AG04449 (cell line): ENCODE data around the gene BRIX1.

Experiments used
- CTCF ChIA-PET: fragments of 350-600 bp; formaldehyde crosslinking; extraction: SDS; loops from one replicate; lab custom pipeline; 2021; ENCODE audit warnings: antibody characterized with exemption; lab: Yijun Ruan, JAX
- POLR2A ChIA-PET: fragments of 400-600, 350-600 bp; formaldehyde crosslinking; extraction: SDS; loops from one replicate; lab custom pipeline; 2020; ENCODE audit warnings: antibody characterized with exemption, inconsistent platforms; lab: Yijun Ruan, JAX
- DNase-seq: peaks from one replicate; pipeline ENCODE4 v3.0.0-alpha.2; 2010; ENCODE audit warnings: low read depth, low spot score
- H3K4me3 ChIP-seq: 2 replicates; pipeline ENCODE4 v1.5.1; 2011; ENCODE audit warnings: low read depth, mild to moderate bottlenecking, control low read depth, low read length
- TF ChIP-seq, protein P1 (sequence below): IDR thresholded peaks from one replicate; pipeline ENCODE4 v1.5.1; 2011; ENCODE audit warnings: mild to moderate bottlenecking, moderate library complexity, low read length, control low read depth, inconsistent platforms; ENCODE audit not compliant: insufficient read depth; ENCODE audit errors: missing control alignments

BRIX1 gene

DNA sequence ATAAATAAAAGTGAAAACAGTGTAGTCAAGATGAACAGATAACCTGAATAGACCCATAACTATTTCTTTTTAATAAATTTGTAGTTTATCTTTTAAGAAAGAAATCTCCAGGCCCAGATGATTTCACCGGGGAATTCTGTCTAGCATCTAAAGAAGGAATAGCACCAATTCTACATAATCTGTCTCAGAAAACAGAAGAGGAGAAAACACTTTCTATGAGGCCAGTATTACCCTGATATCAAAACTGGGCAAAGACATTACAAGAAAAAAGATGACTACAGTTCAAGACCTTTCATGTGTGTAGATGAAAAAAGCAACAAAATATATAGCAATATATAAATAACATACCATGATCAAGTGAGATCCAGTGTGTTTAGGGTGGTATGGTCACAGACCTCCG is 45.1 kb upstream of the BRIX1 start:
- POLR2A ChIA-PET: no interaction called here
- no peak overlapping the region for H3K4me3 ChIP-seq
- no peak for DNase-seq
- CTCF ChIA-PET: interaction anchor here (0.7 kb wide), 1 partner anchor 9 kb away, joined by 3 read pairs; no protein-coding TSS in a partner anchor
- TF ChIP-seq, protein P1, sequence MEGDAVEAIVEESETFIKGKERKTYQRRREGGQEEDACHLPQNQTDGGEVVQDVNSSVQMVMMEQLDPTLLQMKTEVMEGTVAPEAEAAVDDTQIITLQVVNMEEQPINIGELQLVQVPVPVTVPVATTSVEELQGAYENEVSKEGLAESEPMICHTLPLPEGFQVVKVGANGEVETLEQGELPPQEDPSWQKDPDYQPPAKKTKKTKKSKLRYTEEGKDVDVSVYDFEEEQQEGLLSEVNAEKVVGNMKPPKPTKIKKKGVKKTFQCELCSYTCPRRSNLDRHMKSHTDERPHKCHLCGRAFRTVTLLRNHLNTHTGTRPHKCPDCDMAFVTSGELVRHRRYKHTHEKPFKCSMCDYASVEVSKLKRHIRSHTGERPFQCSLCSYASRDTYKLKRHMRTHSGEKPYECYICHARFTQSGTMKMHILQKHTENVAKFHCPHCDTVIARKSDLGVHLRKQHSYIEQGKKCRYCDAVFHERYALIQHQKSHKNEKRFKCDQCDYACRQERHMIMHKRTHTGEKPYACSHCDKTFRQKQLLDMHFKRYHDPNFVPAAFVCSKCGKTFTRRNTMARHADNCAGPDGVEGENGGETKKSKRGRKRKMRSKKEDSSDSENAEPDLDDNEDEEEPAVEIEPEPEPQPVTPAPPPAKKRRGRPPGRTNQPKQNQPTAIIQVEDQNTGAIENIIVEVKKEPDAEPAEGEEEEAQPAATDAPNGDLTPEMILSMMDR: no peak

DNA sequence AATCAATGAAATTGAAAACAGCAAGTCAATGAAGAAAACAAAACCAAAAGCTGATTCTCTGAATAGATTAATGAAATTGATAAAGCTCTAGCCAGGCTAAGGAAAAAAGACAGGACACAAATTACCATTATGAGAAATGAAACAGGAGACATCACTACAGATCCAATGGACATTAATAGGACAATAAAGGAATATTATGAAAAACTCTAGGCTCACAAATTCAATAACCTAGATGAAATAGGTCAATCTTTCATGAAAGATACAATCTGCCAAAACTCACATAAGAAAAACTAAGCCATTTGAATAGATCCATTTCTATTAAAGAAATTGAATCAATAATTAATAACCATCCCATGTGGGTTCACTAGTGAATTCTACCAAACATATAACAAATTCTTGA is 39.2 kb upstream of the BRIX1 start:
- TF ChIP-seq, protein P1: no peak
- ChIA-PET POLR2A (no interaction called here), CTCF (no interaction called here)
- DNase-seq: no peak
- H3K4me3 ChIP-seq: no peak overlapping the region

DNA sequence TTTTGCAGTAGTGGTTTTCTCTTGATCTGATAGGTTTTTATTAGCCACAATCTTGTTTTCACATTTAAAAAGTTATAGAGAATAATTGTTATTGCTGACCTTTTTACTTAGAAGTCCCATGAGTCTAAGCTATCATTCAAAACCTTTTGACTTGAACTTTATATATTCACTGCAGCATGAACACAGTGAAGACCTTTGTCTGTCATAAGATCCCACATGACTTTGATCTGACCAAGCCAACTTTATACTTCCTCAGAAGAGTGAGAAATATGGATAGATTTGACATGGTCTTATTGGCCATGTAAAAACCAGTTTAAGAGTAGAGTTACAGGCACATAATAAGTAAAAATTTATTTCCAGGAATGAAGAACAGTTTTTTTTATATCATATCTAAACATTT is 34.3 kb upstream of the BRIX1 start:
- TF ChIP-seq, protein P1: no peak
- ChIA-PET CTCF (no interaction called here), POLR2A (no interaction called here)
- no peak overlapping the region for H3K4me3 ChIP-seq
- no peak for DNase-seq

DNA sequence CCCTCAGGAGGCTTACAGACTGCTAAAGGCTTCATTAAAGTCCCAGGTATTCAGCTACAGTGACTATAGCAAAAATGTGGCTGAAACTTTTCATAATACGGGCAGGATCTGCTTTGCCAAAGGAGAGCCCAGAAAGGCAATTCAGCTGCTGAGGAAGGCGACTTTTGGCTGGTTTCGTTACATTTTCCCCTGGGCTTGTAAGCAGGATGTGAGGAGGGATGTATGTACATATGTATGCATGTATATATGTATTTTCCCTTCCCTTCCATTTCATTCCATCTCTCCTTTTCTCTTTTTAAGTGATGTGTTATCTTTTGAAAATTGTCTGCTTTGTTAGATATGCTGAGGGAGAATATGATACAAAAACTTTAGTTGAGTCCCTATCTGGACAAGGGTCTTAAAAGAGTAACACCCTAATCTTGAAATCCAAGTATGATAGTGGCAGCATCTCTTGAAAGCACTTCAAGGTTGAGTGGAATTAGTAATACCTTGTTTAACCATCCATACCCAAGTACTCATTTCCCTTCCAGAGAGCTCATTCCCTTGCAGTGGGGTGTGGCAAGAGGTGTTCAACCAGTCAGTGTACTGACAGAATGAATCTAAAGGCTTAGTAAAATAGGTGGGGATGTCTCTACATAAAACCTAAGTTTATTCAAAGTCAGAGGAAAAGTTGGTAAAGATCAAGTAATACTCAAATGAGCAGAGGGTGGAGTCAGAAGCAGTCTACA is 29.0 kb upstream of the BRIX1 start:
- CTCF ChIA-PET: interaction anchor here (0.6 to 1.4 kb wide), 5 partner anchors 11 to 412 kb away, joined by 3 to 5 read pairs (median 3); no protein-coding TSS in a partner anchor
- TF ChIP-seq, protein P1: no peak
- no peak overlapping the region for H3K4me3 ChIP-seq
- DNase-seq: no peak
- POLR2A ChIA-PET: interaction anchor here (0.6 kb wide), 1 partner anchor 881 kb away, joined by 4 read pairs; no protein-coding TSS in a partner anchor

DNA sequence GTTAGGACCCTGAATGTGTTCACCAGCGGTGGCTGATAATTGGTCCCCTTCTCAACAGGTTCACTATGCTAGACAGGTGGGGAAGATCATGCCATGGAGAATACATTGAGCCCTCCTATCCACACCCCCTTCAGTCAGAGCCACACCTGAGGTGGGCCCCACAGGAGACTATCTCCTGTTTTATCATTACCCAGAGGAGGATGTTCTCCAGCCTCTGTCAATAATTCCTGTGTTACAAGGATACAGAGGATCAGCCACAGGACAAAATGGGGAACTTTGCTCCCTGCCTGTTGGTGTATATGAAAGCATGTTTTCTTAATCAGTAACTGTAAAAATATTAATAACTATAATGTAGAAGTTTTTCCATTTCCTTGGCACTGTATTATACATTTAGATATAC is 26.1 kb upstream of the BRIX1 start:
- TF ChIP-seq, protein P1: no peak
- POLR2A ChIA-PET: no interaction called here
- no peak for DNase-seq
- no peak overlapping the region for H3K4me3 ChIP-seq
- CTCF ChIA-PET: interaction anchor here (3.1 to 6.4 kb wide), 2 partner anchors 9 to 13 kb away, joined by 13 to 40 read pairs; no protein-coding TSS in a partner anchor

DNA sequence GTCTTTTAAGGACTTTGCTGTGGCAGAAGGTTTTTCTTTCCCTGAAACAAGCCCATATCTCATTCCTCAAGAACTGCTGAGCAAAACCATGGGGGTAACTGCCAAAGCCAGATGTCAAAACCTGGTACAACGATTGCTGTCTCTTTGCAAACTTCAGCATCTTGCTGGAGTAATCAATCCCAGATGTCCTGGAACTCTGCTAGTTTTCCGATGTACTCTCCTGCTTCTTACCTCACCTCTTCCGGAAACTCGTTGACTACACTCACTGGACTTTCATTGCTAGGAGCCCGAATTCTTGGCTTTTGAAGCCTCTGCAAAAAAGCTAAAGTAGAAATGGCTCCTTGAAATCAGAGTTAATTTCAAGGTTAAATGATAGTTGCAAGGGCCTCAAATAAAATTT is 23.5 kb upstream of the BRIX1 start:
- ChIA-PET POLR2A (no interaction called here), CTCF (interaction anchor here (1.2 to 18.8 kb wide), 4 partner anchors 11 to 413 kb away, joined by 3 to 687 read pairs (median 26); no protein-coding TSS in a partner anchor)
- peak; percentile 81 for DNase-seq
- TF ChIP-seq, protein P1: no peak
- no peak overlapping the region for H3K4me3 ChIP-seq
